HepG2 (cell line): Measurements from ENCODE around the gene ATN1. TPM values are rescaled to one million over a fixed set of nuclear protein-coding genes. Genes with fewer than 3 reads are reported as not detected.

Experiments
- BRCA1 ChIP-seq: sonication (generic); formaldehyde crosslinking; IDR thresholded peaks from 2 replicates; pipeline ENCODE4 v1.4.0; 2020; ENCODE audit warnings: missing genetic modification reagents
- CEBPB ChIP-seq: IDR thresholded peaks from 2 replicates; pipeline ENCODE4 v1.6.1; 2011; ENCODE audit warnings: low read depth, low read length, improper control_type of control experiment, borderline replicate concordance
- EP300 ChIP-seq, 3 experiments: sonication (generic) in 1 of 3; formaldehyde crosslinking in 1 of 3; IDR thresholded peaks; 2 replicates each; pipeline versions ENCODE4 v1.5.1 to v1.6.1; 2011 to 2020; ENCODE audit warnings: low read depth in 2 of 3, low read length in 2 of 3, borderline replicate concordance in 1 of 3, improper control_type of control experiment in 1 of 3, mild to moderate bottlenecking in 1 of 3, missing genetic modification reagents in 1 of 3, moderate library complexity in 1 of 3
- GZF1 ChIP-seq: sonication (generic); formaldehyde crosslinking; IDR thresholded peaks from 2 replicates; pipeline ENCODE4 v1.5.1; 2020; ENCODE audit warnings: mild to moderate bottlenecking, missing genetic modification reagents
- ISX ChIP-seq: sonication (generic); formaldehyde crosslinking; conservative IDR thresholded peaks from 2 replicates; pipeline ENCODE4 v1.5.0; 2020; ENCODE audit warnings: missing genetic modification reagents
- KLF11 ChIP-seq: IDR thresholded peaks from 2 replicates; pipeline ENCODE4 v1.6.1; 2016; ENCODE audit warnings: missing compliant biosample characterization
- MTA1 ChIP-seq: sonication (generic); formaldehyde crosslinking; IDR thresholded peaks from 2 replicates; pipeline ENCODE4 v1.4.0; 2020; ENCODE audit warnings: missing genetic modification reagents, mild to moderate bottlenecking, borderline replicate concordance
- NFE2L2 ChIP-seq: fragments of 150-350 bp; IDR thresholded peaks from 2 replicates; pipeline ENCODE4 v1.6.1; 2014; ENCODE audit warnings: low read length
- PHF21A ChIP-seq: sonication (generic); formaldehyde crosslinking; IDR thresholded peaks from 2 replicates; pipeline ENCODE4 v1.5.0; 2020; ENCODE audit warnings: mild to moderate bottlenecking, missing genetic modification reagents
- PRPF4 ChIP-seq: fragments of 200-400 bp; formaldehyde crosslinking; IDR thresholded peaks from 2 replicates; pipeline ENCODE4 v1.6.1; 2016; ENCODE audit warnings: low read length, low read depth; ENCODE audit not compliant: poor library complexity, severe bottlenecking
- RORA ChIP-seq: sonication (generic); formaldehyde crosslinking; IDR thresholded peaks from 2 replicates; pipeline ENCODE4 v1.5.0; 2020; ENCODE audit warnings: mild to moderate bottlenecking, missing genetic modification reagents, moderate library complexity
- ZNF24 ChIP-seq: fragments of 450-650 bp; IDR thresholded peaks from 2 replicates; pipeline ENCODE4 v1.6.1; 2017; ENCODE audit warnings: antibody characterized with exemption, mild to moderate bottlenecking
- ZNF331 ChIP-seq: sonication (generic); formaldehyde crosslinking; IDR thresholded peaks from 2 replicates; pipeline ENCODE4 v1.4.0; 2020; ENCODE audit warnings: missing genetic modification reagents
- ZNF451 ChIP-seq: sonication (generic); formaldehyde crosslinking; IDR thresholded peaks from 2 replicates; pipeline ENCODE4 v1.5.0; 2020; ENCODE audit warnings: mild to moderate bottlenecking, missing genetic modification reagents
- ZNF468 ChIP-seq: sonication (generic); formaldehyde crosslinking; IDR thresholded peaks from 2 replicates; pipeline ENCODE4 v1.8.0; 2022; ENCODE audit warnings: mild to moderate bottlenecking, moderate library complexity, missing genetic modification reagents
- ZNF772 ChIP-seq: sonication (generic); formaldehyde crosslinking; IDR thresholded peaks from 2 replicates; pipeline ENCODE4 v1.5.0; 2020; ENCODE audit warnings: mild to moderate bottlenecking, missing genetic modification reagents
- polyA plus RNA-seq, 8 experiments: library from polyadenylated mRNA; depleted of rRNA in 3 of 8; stranded (reverse) in 7 of 8; unstranded in 1 of 8; fragments of >200 nt; fragmentation: Illumina TruSeq in 4 of 8; extraction: Trizol in 4 of 8; gene quantifications; 2 replicates each; pipeline versions ENCODE4 v1.2.1 to v1.2.3, GENCODE V29; 2011 to 2016; ENCODE audit warnings: low read depth in 4 of 8, missing spikeins in 1 of 8, mixed read lengths in 1 of 8; ENCODE audit not compliant: insufficient read depth in 1 of 8
- total RNA-seq, 5 experiments: library from RNA; depleted of rRNA; stranded (reverse); fragments of >200 nt; fragmentation: Illumina TruSeq; extraction: Trizol; gene quantifications; 2 replicates each; pipeline ENCODE4 v1.2.3, GENCODE V29; 2016; ENCODE audit warnings: low read depth in 1 of 5
- TF ChIP-seq, protein P1 (sequence below): sonication (generic); formaldehyde crosslinking; IDR thresholded peaks from 2 replicates; pipeline ENCODE4 v1.8.0; 2022; ENCODE audit warnings: mild to moderate bottlenecking, missing genetic modification reagents, moderate library complexity
- TF ChIP-seq, protein P2 (sequence below): sonication (generic); formaldehyde crosslinking; IDR thresholded peaks from 2 replicates; pipeline ENCODE4 v1.8.1; 2022; ENCODE audit warnings: low read depth, mild to moderate bottlenecking, missing genetic modification reagents
- TF ChIP-seq, protein P3 (sequence below): sonication (generic); formaldehyde crosslinking; IDR thresholded peaks from 2 replicates; pipeline ENCODE4 v1.4.0; 2020; ENCODE audit warnings: missing genetic modification reagents, borderline replicate concordance
- TF ChIP-seq, protein P4 (sequence below): sonication (generic); formaldehyde crosslinking; IDR thresholded peaks from 2 replicates; pipeline ENCODE4 v1.8.1; 2023; ENCODE audit warnings: missing genetic modification reagents, mild to moderate bottlenecking, borderline replicate concordance

ATN1 gene
- total and polyA plus RNA-seq, 2 of the 13 experiments (the other 11 are each of a cell fraction or from before 2014, with no cell fraction given), result 2.1 to 8.6 TPM

DNA sequence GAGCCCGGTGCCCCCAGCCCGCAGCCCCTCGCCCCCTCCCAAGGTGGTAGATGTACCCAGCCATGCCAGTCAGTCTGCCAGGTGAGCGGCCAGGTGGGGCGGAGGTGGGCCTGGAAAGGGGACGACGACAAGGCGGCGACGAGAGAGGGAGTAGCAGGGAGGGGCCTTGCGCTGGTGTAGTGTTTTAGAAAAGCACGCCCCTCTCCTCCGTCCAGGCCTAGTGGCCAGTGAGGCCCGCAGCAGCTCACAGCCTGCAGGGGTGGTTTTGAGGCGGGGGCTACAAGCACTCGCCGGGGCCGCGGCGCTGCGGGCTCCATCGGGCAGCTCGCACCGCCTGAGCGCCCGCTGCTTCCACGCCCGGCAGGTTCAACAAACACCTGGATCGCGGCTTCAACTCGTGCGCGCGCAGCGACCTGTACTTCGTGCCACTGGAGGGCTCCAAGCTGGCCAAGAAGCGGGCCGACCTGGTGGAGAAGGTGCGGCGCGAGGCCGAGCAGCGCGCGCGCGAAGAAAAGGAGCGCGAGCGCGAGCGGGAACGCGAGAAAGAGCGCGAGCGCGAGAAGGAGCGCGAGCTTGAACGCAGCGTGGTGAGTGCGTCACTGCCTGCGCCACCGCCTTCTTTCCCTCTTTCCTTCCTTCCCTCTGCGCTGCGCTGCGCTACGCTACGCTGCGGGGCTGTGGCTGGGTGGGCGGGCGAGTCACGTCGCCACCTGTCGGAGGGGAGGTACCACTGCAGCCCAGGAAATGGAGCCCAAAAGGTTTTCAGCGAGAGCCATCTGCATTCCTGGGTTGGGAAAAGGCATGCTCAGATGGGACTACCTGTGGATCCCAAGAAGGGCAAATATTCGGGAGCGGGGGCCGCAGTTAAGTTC is 10.0 kb downstream of the ATN1 start (continued):
- 0 out of 2 replicates have a peak, but pooled peaks have one; percentile 38 for TF ChIP-seq KLF11
- TF ChIP-seq GZF1, result no peak
- no peak for TF ChIP-seq CEBPB
- TF ChIP-seq ZNF24, result 0 out of 2 replicates have a peak, but pooled peaks have one; percentile 7
- TF ChIP-seq MTA1 (CRISPR knock-in tag), result peak; percentile 61
- TF ChIP-seq PHF21A (CRISPR knock-in tag), result peak; percentile 61; the same call in 1 of the 2 replicates
- TF ChIP-seq PRPF4, result no peak
- TF ChIP-seq ZNF331, result peak; percentile 90
- TF ChIP-seq ISX (CRISPR knock-in tag), result no peak
- TF ChIP-seq, protein P1, sequence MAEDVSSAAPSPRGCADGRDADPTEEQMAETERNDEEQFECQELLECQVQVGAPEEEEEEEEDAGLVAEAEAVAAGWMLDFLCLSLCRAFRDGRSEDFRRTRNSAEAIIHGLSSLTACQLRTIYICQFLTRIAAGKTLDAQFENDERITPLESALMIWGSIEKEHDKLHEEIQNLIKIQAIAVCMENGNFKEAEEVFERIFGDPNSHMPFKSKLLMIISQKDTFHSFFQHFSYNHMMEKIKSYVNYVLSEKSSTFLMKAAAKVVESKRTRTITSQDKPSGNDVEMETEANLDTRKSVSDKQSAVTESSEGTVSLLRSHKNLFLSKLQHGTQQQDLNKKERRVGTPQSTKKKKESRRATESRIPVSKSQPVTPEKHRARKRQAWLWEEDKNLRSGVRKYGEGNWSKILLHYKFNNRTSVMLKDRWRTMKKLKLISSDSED (CRISPR knock-in tag), result no peak
- TF ChIP-seq, protein P2, sequence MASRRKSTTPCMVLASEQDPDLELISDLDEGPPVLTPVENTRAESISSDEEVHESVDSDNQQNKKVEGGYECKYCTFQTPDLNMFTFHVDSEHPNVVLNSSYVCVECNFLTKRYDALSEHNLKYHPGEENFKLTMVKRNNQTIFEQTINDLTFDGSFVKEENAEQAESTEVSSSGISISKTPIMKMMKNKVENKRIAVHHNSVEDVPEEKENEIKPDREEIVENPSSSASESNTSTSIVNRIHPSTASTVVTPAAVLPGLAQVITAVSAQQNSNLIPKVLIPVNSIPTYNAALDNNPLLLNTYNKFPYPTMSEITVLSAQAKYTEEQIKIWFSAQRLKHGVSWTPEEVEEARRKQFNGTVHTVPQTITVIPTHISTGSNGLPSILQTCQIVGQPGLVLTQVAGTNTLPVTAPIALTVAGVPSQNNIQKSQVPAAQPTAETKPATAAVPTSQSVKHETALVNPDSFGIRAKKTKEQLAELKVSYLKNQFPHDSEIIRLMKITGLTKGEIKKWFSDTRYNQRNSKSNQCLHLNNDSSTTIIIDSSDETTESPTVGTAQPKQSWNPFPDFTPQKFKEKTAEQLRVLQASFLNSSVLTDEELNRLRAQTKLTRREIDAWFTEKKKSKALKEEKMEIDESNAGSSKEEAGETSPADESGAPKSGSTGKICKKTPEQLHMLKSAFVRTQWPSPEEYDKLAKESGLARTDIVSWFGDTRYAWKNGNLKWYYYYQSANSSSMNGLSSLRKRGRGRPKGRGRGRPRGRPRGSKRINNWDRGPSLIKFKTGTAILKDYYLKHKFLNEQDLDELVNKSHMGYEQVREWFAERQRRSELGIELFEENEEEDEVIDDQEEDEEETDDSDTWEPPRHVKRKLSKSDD (CRISPR knock-in tag), result peak; percentile 95
- peak; percentile 72; the same call in 1 of the 2 replicates for TF ChIP-seq ZNF772
- 0 out of 4 replicates have a peak, but pooled peaks of 1 of the 2 experiments have one; percentile 10 for TF ChIP-seq EP300 (IDR thresholded peaks at IDR 0.05; ENCODE audit: low read depth in 2 of 2, low read length in 2 of 2)
- 0 out of 2 replicates have a peak, but pooled peaks have one; percentile 21 for TF ChIP-seq EP300 (CRISPR knock-in tag; IDR thresholded peaks at IDR 0.05; ENCODE audit: borderline replicate concordance)
- TF ChIP-seq NFE2L2, result no peak
- peak; percentile 54; the same call in 1 of the 2 replicates for TF ChIP-seq ZNF451
- no peak for TF ChIP-seq BRCA1
- 0 out of 2 replicates have a peak, but pooled peaks have one; percentile 37 for TF ChIP-seq ZNF468 (CRISPR knock-in tag)
- TF ChIP-seq, protein P3, sequence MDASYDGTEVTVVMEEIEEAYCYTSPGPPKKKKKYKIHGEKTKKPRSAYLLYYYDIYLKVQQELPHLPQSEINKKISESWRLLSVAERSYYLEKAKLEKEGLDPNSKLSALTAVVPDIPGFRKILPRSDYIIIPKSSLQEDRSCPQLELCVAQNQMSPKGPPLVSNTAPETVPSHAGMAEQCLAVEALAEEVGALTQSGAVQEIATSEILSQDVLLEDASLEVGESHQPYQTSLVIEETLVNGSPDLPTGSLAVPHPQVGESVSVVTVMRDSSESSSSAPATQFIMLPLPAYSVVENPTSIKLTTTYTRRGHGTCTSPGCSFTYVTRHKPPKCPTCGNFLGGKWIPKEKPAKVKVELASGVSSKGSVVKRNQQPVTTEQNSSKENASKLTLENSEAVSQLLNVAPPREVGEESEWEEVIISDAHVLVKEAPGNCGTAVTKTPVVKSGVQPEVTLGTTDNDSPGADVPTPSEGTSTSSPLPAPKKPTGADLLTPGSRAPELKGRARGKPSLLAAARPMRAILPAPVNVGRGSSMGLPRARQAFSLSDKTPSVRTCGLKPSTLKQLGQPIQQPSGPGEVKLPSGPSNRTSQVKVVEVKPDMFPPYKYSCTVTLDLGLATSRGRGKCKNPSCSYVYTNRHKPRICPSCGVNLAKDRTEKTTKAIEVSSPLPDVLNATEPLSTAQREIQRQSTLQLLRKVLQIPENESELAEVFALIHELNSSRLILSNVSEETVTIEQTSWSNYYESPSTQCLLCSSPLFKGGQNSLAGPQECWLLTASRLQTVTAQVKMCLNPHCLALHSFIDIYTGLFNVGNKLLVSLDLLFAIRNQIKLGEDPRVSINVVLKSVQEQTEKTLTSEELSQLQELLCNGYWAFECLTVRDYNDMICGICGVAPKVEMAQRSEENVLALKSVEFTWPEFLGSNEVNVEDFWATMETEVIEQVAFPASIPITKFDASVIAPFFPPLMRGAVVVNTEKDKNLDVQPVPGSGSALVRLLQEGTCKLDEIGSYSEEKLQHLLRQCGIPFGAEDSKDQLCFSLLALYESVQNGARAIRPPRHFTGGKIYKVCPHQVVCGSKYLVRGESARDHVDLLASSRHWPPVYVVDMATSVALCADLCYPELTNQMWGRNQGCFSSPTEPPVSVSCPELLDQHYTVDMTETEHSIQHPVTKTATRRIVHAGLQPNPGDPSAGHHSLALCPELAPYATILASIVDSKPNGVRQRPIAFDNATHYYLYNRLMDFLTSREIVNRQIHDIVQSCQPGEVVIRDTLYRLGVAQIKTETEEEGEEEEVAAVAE (CRISPR knock-in tag), result no peak; the same call in none of the 2 replicates
- no peak for TF ChIP-seq RORA
- TF ChIP-seq, protein P4, sequence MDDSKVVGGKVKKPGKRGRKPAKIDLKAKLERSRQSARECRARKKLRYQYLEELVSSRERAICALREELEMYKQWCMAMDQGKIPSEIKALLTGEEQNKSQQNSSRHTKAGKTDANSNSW (CRISPR knock-in tag), result peak; percentile 72; the same call in 1 of the 2 replicates
